Neural cell (in vitro differentiated cells): ENCODE data around the gene MIPOL1. TPM values are rescaled to one million over a fixed set of nuclear protein-coding genes. Genes with fewer than 3 reads are reported as not detected.

Experiments used
- H2AFZ ChIP-seq: fragments of 200-600, 300-800 bp; sonication (generic), shearing (Covaris generic); 2 replicates; pipeline ENCODE4 v1.6.0; 2014; ENCODE audit warnings: low read depth, mild to moderate bottlenecking, antibody characterized with exemption, low read length, moderate library complexity
- H3F3A ChIP-seq: fragments of 200-600 bp; shearing (Covaris generic); 2 replicates; pipeline ENCODE4 v1.6.1; 2016; ENCODE audit warnings: mild to moderate bottlenecking, moderate library complexity, mixed read lengths, antibody characterized with exemption, low read length; ENCODE audit not compliant: insufficient read depth, poor library complexity, severe bottlenecking
- H3K27ac ChIP-seq: fragments of 200-600, 300-800 bp; sonication (generic), shearing (Covaris generic); 2 replicates; pipeline ENCODE4 v1.5.1; 2014; ENCODE audit warnings: mild to moderate bottlenecking, low read length, moderate library complexity
- H3K27me3 ChIP-seq: fragments of 300-800, 200-600 bp; sonication (generic), shearing (Covaris generic); 2 replicates; pipeline ENCODE4 v1.6.0; 2014; ENCODE audit warnings: mild to moderate bottlenecking, low read depth, low read length, moderate library complexity; ENCODE audit not compliant: insufficient read depth
- H3K36me3 ChIP-seq: fragments of 300-800, 200-600 bp; sonication (generic), shearing (Covaris generic); 2 replicates; pipeline ENCODE4 v1.5.1; 2014; ENCODE audit warnings: mild to moderate bottlenecking, antibody characterized with exemption, low read length, moderate library complexity; ENCODE audit not compliant: insufficient read depth
- H3K4me2 ChIP-seq: fragments of 300-800, 200-600 bp; sonication (generic), shearing (Covaris generic); 2 replicates; pipeline ENCODE4 v1.6.0; 2014; ENCODE audit warnings: mild to moderate bottlenecking, low read length
- H3K4me3 ChIP-seq: fragments of 300-800, 200-600 bp; sonication (generic), shearing (Covaris generic); 2 replicates; pipeline ENCODE4 v1.5.1; 2014; ENCODE audit warnings: mild to moderate bottlenecking, low read length, moderate library complexity
- H3K79me2 ChIP-seq: fragments of 200-600 bp; shearing (Covaris generic); replicated peaks from 2 replicates; pipeline ENCODE4 v1.6.0; 2014; ENCODE audit warnings: mild to moderate bottlenecking, low read length, moderate library complexity; ENCODE audit not compliant: insufficient read depth
- H3K9ac ChIP-seq: fragments of 300-800, 200-600 bp; sonication (generic), shearing (Covaris generic); 2 replicates; pipeline ENCODE4 v1.6.1; 2016; ENCODE audit warnings: mild to moderate bottlenecking, low read length, mixed read lengths
- H3K9me2 ChIP-seq: fragments of 200-600 bp; shearing (Covaris generic); 2 replicates; pipeline ENCODE4 v1.6.1; 2016; ENCODE audit warnings: mild to moderate bottlenecking, low read length, mixed read lengths; ENCODE audit not compliant: insufficient read depth
- H3K9me3 ChIP-seq: fragments of 200-600, 300-800 bp; sonication (generic), shearing (Covaris generic); 2 replicates; pipeline ENCODE4 v1.6.1; 2016; ENCODE audit warnings: mild to moderate bottlenecking, mixed run types, low read length, moderate library complexity, mixed read lengths
- H4K20me1 ChIP-seq: fragments of 200-600 bp; shearing (Covaris generic); 2 replicates; pipeline ENCODE4 v1.6.1; 2016; ENCODE audit warnings: mild to moderate bottlenecking, mixed run types; ENCODE audit not compliant: insufficient read depth
- EP300 ChIP-seq: fragments of 450-650 bp; conservative IDR thresholded peaks from 2 replicates; pipeline ENCODE4 v1.6.1; 2014; ENCODE audit warnings: antibody characterized with exemption, mild to moderate bottlenecking, moderate library complexity; ENCODE audit not compliant: poor library complexity, severe bottlenecking
- EZH2 ChIP-seq: fragments of 200-600, 300-800 bp; shearing (Covaris generic), sonication (generic); IDR thresholded peaks from 2 replicates; pipeline ENCODE4 v1.6.1; 2014; ENCODE audit warnings: antibody characterized with exemption, low read length, borderline replicate concordance, mild to moderate bottlenecking; ENCODE audit not compliant: insufficient read depth, poor library complexity, severe bottlenecking
- MXI1 ChIP-seq: fragments of 450-650 bp; conservative IDR thresholded peaks from 2 replicates; pipeline ENCODE4 v1.6.1; 2014; ENCODE audit warnings: antibody characterized with exemption, mild to moderate bottlenecking; ENCODE audit not compliant: poor library complexity, severe bottlenecking
- POLR2AphosphoS5 ChIP-seq: IDR thresholded peaks from 2 replicates; pipeline ENCODE4 v1.6.1; 2012
- RAD21 ChIP-seq: fragments of 450-650 bp; conservative IDR thresholded peaks from 2 replicates; pipeline ENCODE4 v1.6.1; 2014; ENCODE audit warnings: antibody characterized with exemption, mild to moderate bottlenecking, moderate library complexity
- REST ChIP-seq: IDR thresholded peaks from 2 replicates; pipeline ENCODE4 v1.6.1; 2012; ENCODE audit warnings: borderline replicate concordance
- SMC3 ChIP-seq: fragments of 450-650 bp; conservative IDR thresholded peaks from 2 replicates; pipeline ENCODE4 v1.6.1; 2014; ENCODE audit warnings: antibody characterized with exemption, mild to moderate bottlenecking, moderate library complexity; ENCODE audit not compliant: poor library complexity
- TAF1 ChIP-seq: IDR thresholded peaks from 2 replicates; pipeline ENCODE4 v1.6.1; 2012; ENCODE audit warnings: low read depth
- polyA plus RNA-seq: library from polyadenylated mRNA; depleted of rRNA; stranded (reverse); fragments of >200 nt; gene quantifications from 2 replicates; pipeline ENCODE4 v1.2.3, GENCODE V29; 2014
- TF ChIP-seq, protein P1 (sequence below): fragments of 450-650 bp; IDR thresholded peaks from 2 replicates; pipeline ENCODE4 v1.5.1; 2014; ENCODE audit warnings: antibody characterized with exemption, mild to moderate bottlenecking, moderate library complexity; ENCODE audit not compliant: poor library complexity, severe bottlenecking

Gene MIPOL1
- polyA plus RNA-seq, 1 donor from 2014 or later: 1.3 TPM

GRCh38 chr14:37401093-37401492 is 203.4 kb downstream of the MIPOL1 start:
- Histone ChIP-seq H3K4me3 (no peak overlapping the region), H3K27me3 (no peaks in the 10 kb centered on the region), H3K79me2 (no peaks in the 10 kb centered on the region), H2AFZ (no peak overlapping the region), H3K4me2 (no peak overlapping the region), H3K27ac (no peak overlapping the region), H3K9ac (no peak overlapping the region), H3K9me2 (no peaks in the 10 kb centered on the region), H3K9me3 (no peaks in the 10 kb centered on the region), H3K36me3 (no peaks in the 10 kb centered on the region), H3F3A (no peaks in the 10 kb centered on the region), H4K20me1 (no peaks in the 10 kb centered on the region)
- TF ChIP-seq EZH2: no peak
- TF ChIP-seq SMC3: no peak
- TF ChIP-seq EP300: no peak
- TF ChIP-seq REST: no peak
- TF ChIP-seq, protein P1, sequence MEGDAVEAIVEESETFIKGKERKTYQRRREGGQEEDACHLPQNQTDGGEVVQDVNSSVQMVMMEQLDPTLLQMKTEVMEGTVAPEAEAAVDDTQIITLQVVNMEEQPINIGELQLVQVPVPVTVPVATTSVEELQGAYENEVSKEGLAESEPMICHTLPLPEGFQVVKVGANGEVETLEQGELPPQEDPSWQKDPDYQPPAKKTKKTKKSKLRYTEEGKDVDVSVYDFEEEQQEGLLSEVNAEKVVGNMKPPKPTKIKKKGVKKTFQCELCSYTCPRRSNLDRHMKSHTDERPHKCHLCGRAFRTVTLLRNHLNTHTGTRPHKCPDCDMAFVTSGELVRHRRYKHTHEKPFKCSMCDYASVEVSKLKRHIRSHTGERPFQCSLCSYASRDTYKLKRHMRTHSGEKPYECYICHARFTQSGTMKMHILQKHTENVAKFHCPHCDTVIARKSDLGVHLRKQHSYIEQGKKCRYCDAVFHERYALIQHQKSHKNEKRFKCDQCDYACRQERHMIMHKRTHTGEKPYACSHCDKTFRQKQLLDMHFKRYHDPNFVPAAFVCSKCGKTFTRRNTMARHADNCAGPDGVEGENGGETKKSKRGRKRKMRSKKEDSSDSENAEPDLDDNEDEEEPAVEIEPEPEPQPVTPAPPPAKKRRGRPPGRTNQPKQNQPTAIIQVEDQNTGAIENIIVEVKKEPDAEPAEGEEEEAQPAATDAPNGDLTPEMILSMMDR: no peak
- no peak for TF ChIP-seq RAD21

DNA sequence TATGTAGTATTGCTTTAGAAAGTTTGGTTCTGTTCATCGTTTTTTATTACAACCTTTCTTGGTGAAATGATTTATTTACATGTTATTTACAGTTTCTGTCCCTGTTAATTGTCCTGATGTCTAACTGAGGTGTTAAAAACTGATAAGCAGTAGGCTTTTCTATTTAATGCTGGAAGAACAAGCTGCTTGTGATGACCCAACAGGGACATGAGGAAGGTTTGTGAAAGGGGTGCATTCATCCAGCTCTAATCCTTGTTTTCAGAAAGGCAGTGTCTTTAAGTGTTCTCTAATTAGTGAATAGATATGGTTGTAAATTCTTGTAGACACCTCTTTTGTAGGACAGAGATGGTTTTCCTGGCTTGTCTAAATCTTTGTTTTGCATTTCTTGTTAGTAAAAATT is 205.9 kb downstream of the MIPOL1 start:
- H3K27ac ChIP-seq: no peak overlapping the region
- no peaks in the 10 kb centered on the region for H3K27me3 ChIP-seq

More for the DNA sequence above, 205.9 kb downstream of the MIPOL1 start:
- Histone ChIP-seq H3K4me3 (no peak overlapping the region), H4K20me1 (no peaks in the 10 kb centered on the region), H3K9me3 (no peaks in the 10 kb centered on the region), H3F3A (no peaks in the 10 kb centered on the region), H3K4me2 (no peak overlapping the region), H3K9me2 (no peaks in the 10 kb centered on the region), H3K79me2 (no peaks in the 10 kb centered on the region), H3K36me3 (no peaks in the 10 kb centered on the region), H2AFZ (no peak overlapping the region), H3K9ac (no peak overlapping the region)
- TF ChIP-seq EZH2 (no peak), RAD21 (no peak), MXI1 (no peak), EP300 (no peak), TAF1 (no peak), POLR2AphosphoS5 (no peak), SMC3 (no peak), REST (no peak)
- TF ChIP-seq, protein P1: no peak
